GM21515 (cell line): Measurements from ENCODE around the gene TMEM176B.
"Not testable (repeated sequence)": the region's sequence is repeated elsewhere in the genome, so short reads cannot be mapped to it uniquely, and the experiment has no call there.

Source experiments
- ATAC-seq: cut with Tn5 transposase; IDR thresholded peaks from one replicate; pipeline ENCODE4 v1.9.1; 2021; ENCODE audit not compliant: unreplicated experiment

TMEM176B gene

DNA sequence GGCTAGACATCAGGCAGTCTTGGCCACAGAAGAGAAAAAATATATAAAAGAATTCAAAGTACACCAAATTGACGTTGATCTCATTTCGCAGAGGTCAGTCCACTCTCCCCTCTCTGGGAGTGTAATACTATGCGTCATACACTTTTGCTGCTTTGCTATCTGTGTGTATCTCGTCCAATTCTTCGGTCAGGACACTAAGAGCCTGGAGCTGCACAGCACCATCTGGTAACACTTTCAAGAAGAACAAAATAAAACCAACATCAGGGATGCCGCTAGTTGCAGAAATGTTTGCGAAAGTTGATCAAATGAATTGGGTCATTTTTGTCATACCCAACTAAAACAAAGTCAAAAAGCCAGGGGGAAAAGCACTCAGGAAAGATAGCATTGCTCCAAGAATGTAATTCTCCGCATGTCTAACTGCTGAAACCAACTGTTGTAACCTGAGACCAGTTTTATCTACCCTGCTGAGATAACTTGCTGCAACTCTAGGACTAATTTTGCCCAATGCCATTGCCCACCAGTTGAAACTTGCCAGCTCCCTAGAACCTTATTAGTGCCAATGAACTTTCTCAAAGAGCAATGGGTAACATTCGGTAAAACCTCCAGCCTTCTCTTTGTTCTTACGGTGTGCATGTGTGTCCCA, 23.4 kb upstream of the TMEM176B start:
- ATAC-seq: no peak

GRCh38 chr7:150823043-150823442, 22.9 kb upstream of the TMEM176B start:
- no peak for ATAC-seq

DNA sequence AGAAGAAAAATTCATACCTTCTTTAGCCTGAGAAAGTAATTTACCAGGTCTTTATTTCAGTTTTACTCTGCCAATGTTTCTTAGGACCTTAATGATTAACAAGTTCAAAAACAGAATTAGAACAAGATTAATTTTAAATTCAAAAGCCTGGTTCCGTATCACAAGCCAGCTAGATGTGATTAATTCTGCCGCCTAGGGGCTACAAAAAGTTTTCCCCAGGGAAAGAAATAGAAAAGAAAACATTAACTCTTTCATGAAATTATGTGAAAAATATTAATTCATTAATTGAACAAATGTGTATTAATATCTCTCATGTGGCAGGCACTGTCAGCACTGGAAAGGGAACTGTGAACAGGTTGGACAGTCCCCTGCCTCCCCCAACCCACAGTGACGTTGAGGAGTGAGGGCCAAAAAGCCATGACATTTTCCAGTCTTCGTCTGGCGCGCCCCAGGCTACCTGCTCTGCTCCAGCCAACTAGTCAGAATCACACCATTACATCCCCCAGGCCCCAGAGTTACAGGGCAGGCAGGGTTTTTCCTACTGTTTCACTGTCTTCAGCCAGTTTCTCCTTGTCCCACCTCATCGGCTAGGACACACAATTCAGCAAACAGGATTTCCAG, 20.5 kb upstream of the TMEM176B start:
- no peak for ATAC-seq

DNA sequence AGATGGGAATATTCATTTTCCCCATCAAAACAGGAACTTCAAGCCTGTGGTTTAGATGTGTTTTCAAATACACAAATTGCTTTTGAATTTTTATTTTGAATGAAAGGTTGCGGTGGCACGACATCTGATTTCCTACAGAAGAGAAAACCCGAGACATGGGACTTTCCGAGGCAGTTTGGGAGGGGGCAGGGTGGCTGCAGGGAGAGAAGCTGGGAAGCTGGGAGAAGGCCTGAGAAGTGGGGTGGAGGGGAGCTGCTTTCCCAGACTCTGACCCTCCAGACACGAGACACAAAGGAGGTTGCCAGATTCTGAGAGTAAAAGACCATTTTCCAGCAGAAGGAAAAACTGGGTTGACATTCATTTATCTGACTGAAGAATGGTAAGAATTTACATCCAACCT, 20.0 kb upstream of the TMEM176B start:
- no peak for ATAC-seq

GRCh38 chr7:150818971-150819370, 18.8 kb upstream of the TMEM176B start:
- ATAC-seq: no peak

GRCh38 chr7:150814328-150815001, 14.3 kb upstream of the TMEM176B start:
- no peak for ATAC-seq

DNA sequence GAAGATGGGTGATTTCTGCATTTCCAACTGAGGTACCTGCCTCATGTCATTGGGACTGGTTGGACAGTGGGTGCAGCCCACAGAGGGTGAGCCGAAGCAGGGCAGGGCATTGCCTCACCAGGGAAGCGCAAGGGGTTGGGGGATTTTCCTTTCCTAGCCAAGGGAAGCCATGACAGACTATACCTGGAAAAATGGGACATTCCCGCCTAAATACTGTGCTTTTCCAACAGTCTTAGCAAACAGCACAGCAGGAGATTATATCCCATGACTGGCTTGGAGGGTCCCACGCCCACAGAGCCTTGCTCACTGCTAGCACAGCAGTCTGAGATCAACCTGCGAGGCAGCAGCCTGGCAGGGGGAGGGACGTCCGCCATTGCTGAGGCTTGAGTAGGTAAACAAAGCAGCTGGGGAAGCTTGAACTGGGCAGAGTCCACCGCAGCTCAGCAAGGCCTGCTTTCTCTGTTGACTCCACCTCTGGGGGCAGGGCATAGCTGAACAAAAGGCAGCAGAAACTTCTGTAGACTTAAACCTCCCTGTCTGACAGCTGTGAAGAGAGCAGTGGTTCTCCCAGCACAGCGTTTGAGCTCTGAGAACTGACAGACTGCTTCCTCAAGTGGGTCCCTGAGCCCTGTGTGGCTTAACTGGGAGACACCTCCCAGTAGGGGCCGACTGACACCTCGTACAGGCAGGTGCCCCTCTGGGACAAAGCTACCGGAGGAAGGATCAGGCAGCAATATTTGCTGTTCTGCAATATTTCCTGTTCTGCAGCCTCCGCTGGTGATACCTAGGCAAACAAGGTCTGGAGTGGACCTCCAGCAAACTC, 7.7 kb upstream of the TMEM176B start:
- not testable (repeated sequence) for ATAC-seq

DNA sequence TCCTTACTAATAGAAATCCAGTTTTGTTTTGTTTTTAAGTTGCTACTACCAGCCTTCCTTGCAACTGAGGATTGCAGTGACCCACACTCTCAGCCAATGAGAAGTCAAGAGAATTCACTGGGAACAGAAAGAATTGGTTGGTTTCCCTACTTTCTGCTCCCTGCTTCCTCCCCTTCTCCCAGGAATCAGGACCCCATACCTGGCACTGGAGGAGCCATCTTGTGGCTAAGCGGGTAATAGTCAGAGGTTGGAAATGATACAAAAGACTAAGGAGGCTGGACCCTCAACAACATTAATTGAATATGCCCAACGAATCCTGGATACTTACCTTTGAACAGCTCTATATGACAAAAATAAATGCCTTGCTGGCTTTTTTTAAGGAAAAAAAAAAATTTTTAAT, 6.7 kb upstream of the TMEM176B start:
- ATAC-seq: no peak

- no peak for ATAC-seq
These were observed 6.3 kb upstream of the TMEM176B start for GRCh38 chr7:150806454-150806853.

DNA sequence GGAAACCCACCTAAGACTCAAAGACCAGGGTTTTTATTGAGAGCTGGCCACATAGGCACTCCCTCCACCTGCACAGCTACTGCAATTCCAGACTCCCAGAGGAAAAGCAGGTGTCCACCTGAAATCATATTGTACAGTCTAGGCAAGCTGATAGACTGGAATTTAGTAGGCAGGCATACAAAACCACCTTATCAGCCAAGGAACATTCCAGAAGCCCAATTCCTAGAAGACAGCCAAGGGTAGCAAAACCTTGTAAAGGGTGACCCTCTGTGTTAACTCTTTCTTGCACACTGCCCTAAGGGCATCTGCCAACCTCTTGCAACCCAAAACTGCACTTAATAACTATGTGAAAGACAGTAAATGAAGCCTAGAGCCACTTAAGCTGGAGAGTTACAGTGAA, 5.7 kb upstream of the TMEM176B start:
- no peak for ATAC-seq

DNA sequence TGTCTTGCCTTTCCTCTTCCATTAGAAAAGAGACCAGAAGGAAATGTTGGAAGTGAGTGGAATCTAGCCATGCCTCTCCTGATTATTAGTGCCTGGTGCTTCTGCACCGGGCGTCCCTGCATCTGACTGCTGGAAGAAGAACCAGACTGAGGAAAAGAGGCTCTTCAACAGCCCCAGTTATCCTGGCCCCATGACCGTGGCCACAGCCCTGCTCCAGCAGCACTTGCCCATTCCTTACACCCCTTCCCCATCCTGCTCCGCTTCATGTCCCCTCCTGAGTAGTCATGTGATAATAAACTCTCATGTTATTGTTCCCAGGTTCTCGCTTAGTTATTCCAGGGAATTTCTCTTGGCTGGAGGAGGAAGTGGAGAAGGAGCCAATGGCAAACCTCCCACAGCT, 4.6 kb upstream of the TMEM176B start:
- no peak for ATAC-seq

- no peak for ATAC-seq
These were observed 3.1 kb upstream of the TMEM176B start for GRCh38 chr7:150803161-150803860.

- no peak for ATAC-seq
These were observed 2.0 kb upstream of the TMEM176B start for GRCh38 chr7:150801946-150802771.

GRCh38 chr7:150801242-150801945, 1.2 kb upstream of the TMEM176B start:
- no peak for ATAC-seq

DNA sequence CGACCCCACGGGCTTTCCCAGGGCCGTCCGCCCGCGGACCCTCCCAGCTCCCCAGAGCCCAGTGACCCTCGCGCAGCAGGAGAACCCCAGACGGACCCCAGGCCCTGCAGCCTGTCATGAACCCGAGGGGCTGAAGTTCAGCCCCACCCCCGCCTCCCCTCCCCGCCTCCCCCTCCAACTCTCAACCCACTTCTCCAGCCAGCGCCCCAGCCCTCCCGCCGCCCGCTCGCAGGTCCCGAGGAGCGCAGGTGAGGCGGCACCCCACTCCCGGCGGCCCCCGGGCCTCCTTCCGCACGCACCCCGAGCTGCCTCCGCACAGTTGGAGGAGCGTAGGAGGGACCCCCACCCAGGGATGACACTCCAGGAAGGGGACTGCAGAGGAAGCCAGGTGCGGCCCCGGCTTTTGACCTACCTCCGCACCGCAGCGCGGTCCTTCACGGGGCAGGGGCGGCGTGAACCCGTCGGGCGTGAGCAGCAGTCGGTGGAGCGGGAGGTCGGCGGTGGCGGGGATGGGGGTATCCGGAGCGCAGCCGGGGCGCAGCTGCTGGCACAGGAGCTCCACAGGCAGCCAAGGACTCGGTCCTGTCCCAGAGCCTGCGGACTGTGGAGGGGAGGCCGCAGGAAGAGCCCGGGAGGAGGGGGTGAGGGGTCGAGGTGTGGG, 547 bp upstream of the TMEM176B start, which contains the start of gene TMEM176A:
TSS of gene TMEM176A (plus strand) at position 189 of the 661 bp plus-strand sequence. CDS start 782 bp downstream, outside the sequence.
- no peak for ATAC-seq

DNA sequence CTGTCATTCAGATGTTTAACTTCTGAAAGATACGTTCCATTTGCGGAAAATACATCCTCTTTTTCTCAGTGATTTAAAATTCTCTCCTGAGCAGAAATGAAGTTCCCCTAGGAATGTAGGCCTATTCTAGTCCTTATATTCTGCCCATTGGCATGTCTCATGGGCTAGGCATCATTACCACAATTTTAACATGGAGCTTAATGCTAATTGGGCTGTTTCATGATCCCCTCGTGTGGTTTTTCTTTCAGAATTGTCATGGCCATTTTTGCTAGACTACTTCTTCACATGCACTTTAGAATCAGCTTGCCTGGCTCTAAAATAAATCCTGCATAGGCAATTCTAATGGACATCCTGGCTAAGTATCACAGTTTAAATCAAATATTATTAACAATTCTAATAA, 1.0 kb downstream of the TMEM176B start:
- ATAC-seq: no peak

- no peak for ATAC-seq
These were observed 2.5 kb downstream of the TMEM176B start for GRCh38 chr7:150797661-150798060.

GRCh38 chr7:150793569-150794238, 6.5 kb downstream of the TMEM176B start:
- ATAC-seq: no peak
